HL-60/S4 treated with retinoic acid at 250 ng/mL for 4 days and 3 days (cell line): ENCODE results near the gene NFATC1.

Experiments
- in situ Hi-C: fragments of 300-500 bp; cut with MboI; formaldehyde crosslinking; loops from 2 replicates; pipeline ENCODE4 v1.7.0; 2022; ENCODE audit warnings: low sequenced_read_pairs

NFATC1 gene

GRCh38 chr18:79374408-79375171, 21.1 kb upstream of the NFATC1 start:
- in situ Hi-C loops, result loop anchor here (10.0 kb wide), 1 partner anchor 780 kb away; no protein-coding TSS in a partner anchor

GRCh38 chr18:79375441-79376154, 20.1 kb upstream of the NFATC1 start:
- in situ Hi-C loops, result loop anchor here (10.0 kb wide), 1 partner anchor 779 kb away; no protein-coding TSS in a partner anchor

- in situ Hi-C loops, result loop anchor here (10.0 kb wide), 1 partner anchor 778 kb away; no protein-coding TSS in a partner anchor
These were observed 19.1 kb upstream of the NFATC1 start for GRCh38 chr18:79376661-79377060.

GRCh38 chr18:79377187-79377891, 18.4 kb upstream of the NFATC1 start:
- in situ Hi-C loops, result loop anchor here (10.0 kb wide), 1 partner anchor 777 kb away; no protein-coding TSS in a partner anchor

GRCh38 chr18:79378536-79379250, 17.0 kb upstream of the NFATC1 start:
- in situ Hi-C loops, result loop anchor here (10.0 kb wide), 1 partner anchor 776 kb away; no protein-coding TSS in a partner anchor

- in situ Hi-C loops, result loop anchor here (10.0 kb wide), 1 partner anchor 775 kb away; no protein-coding TSS in a partner anchor
These were observed 16.4 kb upstream of the NFATC1 start for GRCh38 chr18:79379251-79379905.

GRCh38 chr18:79379931-79380815, 15.6 kb upstream of the NFATC1 start:
- in situ Hi-C loops, result loop anchor here (5.0 to 10.0 kb wide), 2 partner anchors 262 to 775 kb away; no protein-coding TSS in a partner anchor

GRCh38 chr18:79380816-79381806, 14.6 kb upstream of the NFATC1 start:
- in situ Hi-C loops, result loop anchor here (5.0 kb wide), 1 partner anchor 261 kb away; no protein-coding TSS in a partner anchor

- in situ Hi-C loops, result loop anchor here (5.0 kb wide), 1 partner anchor 260 kb away; no protein-coding TSS in a partner anchor
These were observed 13.9 kb upstream of the NFATC1 start for GRCh38 chr18:79381811-79382311.

- in situ Hi-C loops, result loop anchor here (5.0 kb wide), 1 partner anchor 259 kb away; no protein-coding TSS in a partner anchor
These were observed 12.9 kb upstream of the NFATC1 start for GRCh38 chr18:79382681-79383387.

GRCh38 chr18:79383388-79384056, 12.2 kb upstream of the NFATC1 start:
- in situ Hi-C loops, result loop anchor here (5.0 kb wide), 1 partner anchor 259 kb away; no protein-coding TSS in a partner anchor

- in situ Hi-C loops, result loop anchor here (5.0 kb wide), 1 partner anchor 258 kb away; no protein-coding TSS in a partner anchor
These were observed 11.5 kb upstream of the NFATC1 start for GRCh38 chr18:79384151-79384807.

- in situ Hi-C loops, result loop anchor here (5.0 kb wide), 1 partner anchor 257 kb away; no protein-coding TSS in a partner anchor
These were observed 10.9 kb upstream of the NFATC1 start for GRCh38 chr18:79384834-79385233.

GRCh38 chr18:79385326-79385707, 10.4 kb upstream of the NFATC1 start:
- in situ Hi-C loops, result no loop called here

- in situ Hi-C loops, result no loop called here
These were observed 9.9 kb upstream of the NFATC1 start for GRCh38 chr18:79385708-79386341.
